ENCODE data around the gene PPCS. TPM values are rescaled to one million over a fixed set of nuclear protein-coding genes. Genes with fewer than 3 reads are reported as not detected.
A peak's percentile ranks its signal among the peaks of the same experiment; 100 is the strongest.

Gene PPCS
- total RNA-seq, 4 donors from 2014 or later = 51.7 to 94.9 (median 84.7) TPM

DNA sequence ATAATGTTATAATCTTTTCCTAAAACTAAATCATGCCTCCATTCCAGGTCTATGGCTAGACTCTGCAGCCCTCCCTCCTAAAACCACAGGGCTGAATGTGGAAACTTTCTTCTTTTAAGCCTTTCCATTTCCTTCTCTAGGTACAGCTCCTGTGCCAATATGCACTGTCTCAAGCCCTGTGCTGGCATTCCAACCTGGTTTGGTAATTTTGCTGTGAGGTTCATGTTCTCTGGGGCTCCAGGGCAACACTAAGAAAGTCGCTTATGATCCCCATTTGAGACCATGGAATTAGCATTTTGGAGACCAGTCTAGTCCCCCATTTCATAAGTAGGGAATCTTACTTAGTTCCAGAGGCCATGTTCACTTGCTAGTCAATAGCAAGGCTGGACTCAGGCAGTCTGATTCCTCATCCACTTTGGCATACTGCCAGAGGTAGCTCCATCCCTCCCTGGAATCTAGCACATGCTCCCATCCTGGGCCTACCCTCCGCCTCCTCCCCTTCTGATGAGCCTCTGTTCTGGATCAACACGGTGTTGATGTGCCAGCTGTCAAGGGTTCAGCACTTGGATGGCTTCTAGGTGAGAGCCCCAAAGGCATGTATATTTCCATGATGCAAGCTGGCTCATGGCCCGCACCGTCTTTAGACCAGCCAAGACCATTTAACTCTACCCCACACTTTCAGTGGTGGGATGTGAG is 37.1 kb upstream of the PPCS start:
- TF ChIP-seq EP300 (IDR thresholded peaks at IDR 0.05) (no peak), POLR2AphosphoS5 (IDR thresholded peaks at IDR 0.05) (peak; percentile 71), POLR2A (IDR thresholded peaks at IDR 0.05) (no peak)
- TF ChIP-seq, protein P1, sequence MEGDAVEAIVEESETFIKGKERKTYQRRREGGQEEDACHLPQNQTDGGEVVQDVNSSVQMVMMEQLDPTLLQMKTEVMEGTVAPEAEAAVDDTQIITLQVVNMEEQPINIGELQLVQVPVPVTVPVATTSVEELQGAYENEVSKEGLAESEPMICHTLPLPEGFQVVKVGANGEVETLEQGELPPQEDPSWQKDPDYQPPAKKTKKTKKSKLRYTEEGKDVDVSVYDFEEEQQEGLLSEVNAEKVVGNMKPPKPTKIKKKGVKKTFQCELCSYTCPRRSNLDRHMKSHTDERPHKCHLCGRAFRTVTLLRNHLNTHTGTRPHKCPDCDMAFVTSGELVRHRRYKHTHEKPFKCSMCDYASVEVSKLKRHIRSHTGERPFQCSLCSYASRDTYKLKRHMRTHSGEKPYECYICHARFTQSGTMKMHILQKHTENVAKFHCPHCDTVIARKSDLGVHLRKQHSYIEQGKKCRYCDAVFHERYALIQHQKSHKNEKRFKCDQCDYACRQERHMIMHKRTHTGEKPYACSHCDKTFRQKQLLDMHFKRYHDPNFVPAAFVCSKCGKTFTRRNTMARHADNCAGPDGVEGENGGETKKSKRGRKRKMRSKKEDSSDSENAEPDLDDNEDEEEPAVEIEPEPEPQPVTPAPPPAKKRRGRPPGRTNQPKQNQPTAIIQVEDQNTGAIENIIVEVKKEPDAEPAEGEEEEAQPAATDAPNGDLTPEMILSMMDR (IDR thresholded peaks at IDR 0.05) = no peak
- WGBS, 2 donors (ENCODE audit: low coverage in 1 of 2) = 39 to 50% methylated on average over 1 to 3 of the region's 5 CpGs
- ATAC-seq = peak; percentile 80
- Histone ChIP-seq H3K27me3 (no peaks in the 10 kb centered on the region), H3K4me3 (no peak overlapping the region), H3K27ac (peak overlapping the region in 3 of 4 donors; percentile 18 to 80 (median 64)), H3K4me1 (peaks cover 2 to 42% (median 11%) of the 10 kb centered on the region in 3 donors), H3K9me3 (no peaks in the 10 kb centered on the region), H3K36me3 (peaks cover 0 to 8% of the 10 kb centered on the region in 2 donors)

DNA sequence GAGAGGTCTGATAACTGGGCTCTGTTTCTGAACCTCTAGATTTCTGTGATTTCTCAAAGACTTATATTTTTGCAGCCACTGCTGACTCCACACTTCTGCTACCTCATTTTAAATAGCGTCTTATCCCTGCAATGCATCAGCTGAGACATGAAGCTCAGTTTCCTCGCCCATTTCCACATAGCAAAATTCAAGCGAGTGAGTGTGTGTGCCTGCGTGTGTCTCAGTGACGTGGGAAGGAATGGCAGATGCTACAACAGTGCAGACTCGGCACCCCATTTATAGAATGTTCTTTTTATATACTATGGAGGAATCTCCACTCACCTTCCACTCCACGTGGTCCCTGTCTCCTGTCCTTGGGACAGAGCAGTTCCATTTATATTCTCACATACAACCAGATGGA is 36.2 kb upstream of the PPCS start:
- Histone ChIP-seq H3K4me1 (peaks cover 2 to 42% (median 11%) of the 10 kb centered on the region in 3 donors), H3K27me3 (no peaks in the 10 kb centered on the region), H3K9me3 (no peaks in the 10 kb centered on the region), H3K4me3 (no peak overlapping the region), H3K27ac (peak overlapping the region in 3 of 4 donors; percentile 18 to 80 (median 64)), H3K36me3 (no peaks in the 10 kb centered on the region)
- 28 to 57% methylated on average over 7 of the region's 7 CpGs for WGBS, 2 donors (ENCODE audit: low coverage in 1 of 2)
- peak; percentile 18 for ATAC-seq
- TF ChIP-seq POLR2A (IDR thresholded peaks at IDR 0.05) = no peak
- no peak for TF ChIP-seq POLR2AphosphoS5 (IDR thresholded peaks at IDR 0.05)
- no peak for TF ChIP-seq EP300 (IDR thresholded peaks at IDR 0.05)
- TF ChIP-seq, protein P1 (IDR thresholded peaks at IDR 0.05) = no peak

DNA sequence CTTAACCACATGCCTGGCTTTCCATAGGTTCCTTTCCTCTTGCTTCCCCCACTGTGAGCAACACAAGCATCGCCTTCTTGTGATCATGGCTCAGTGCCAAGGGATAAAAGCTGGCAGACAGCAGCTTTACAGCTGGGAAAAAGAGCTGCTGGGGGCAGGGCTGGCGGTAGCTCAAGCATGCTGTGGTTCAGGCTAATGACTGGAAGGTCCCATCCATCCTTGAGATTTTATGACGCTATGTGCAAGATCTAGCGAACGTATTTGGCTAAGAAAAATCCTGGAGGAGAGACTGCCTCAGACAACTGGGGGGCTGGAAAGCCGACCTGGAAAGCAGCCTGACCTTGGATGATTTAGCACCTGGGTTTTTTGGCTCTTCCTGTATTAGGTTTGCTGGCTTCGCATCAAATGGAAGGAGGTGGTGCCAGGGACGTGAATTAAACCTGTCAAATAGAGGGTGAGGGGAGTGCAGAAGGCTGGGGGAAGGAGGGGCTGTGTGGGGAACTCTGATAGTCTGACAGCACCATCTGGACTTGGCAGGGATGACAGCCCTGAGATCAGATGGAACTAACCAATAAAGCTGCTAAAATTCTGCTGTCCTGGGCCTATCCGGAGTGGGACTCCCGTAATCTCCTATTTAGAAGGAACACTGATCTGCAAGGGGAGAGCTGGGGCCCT is 35.3 kb upstream of the PPCS start:
- TF ChIP-seq POLR2A (IDR thresholded peaks at IDR 0.05) (no peak), EP300 (IDR thresholded peaks at IDR 0.05) (no peak), POLR2AphosphoS5 (IDR thresholded peaks at IDR 0.05) (peak; percentile 85)
- peaks cover 2 to 42% (median 11%) of the 10 kb centered on the region in 3 donors for H3K4me1 ChIP-seq
- H3K27me3 ChIP-seq = no peaks in the 10 kb centered on the region
- WGBS, 2 donors (ENCODE audit: low coverage in 1 of 2) = 0 to 16% methylated on average over 3 of the region's 10 CpGs
- peak overlapping the region in 3 of 4 donors; percentile 37 to 80 (median 64) for H3K27ac ChIP-seq
- no peaks in the 10 kb centered on the region for H3K9me3 ChIP-seq
- peak; percentile 50 for ATAC-seq
- no peak overlapping the region for H3K4me3 ChIP-seq
- no peaks in the 10 kb centered on the region for H3K36me3 ChIP-seq

DNA sequence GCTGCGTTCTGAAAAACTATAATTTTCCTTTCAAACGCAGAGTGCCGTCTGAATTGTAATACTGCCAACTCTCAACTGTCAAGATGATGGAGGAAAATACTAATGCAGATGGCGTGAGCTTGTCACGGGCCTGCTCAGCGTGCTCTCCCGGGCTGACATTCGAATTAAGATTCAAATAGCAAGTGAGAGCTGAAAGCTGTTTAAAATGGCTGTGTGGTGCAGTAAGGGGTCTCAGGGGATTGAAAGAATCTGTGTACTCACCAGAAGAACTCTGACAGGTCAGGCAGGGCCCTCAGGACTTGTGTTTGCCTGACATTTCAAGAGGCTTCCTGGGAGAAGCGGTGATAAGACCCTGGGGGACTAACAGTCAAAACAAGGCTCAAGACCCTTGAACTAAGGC is 33.6 kb upstream of the PPCS start:
- no peak for ATAC-seq
- Histone ChIP-seq H3K36me3 (no peaks in the 10 kb centered on the region), H3K9me3 (no peaks in the 10 kb centered on the region), H3K4me1 (peaks cover 2 to 42% (median 11%) of the 10 kb centered on the region in 3 donors), H3K4me3 (no peak overlapping the region), H3K27me3 (no peaks in the 10 kb centered on the region), H3K27ac (no peak overlapping the region)
- TF ChIP-seq POLR2AphosphoS5 (IDR thresholded peaks at IDR 0.05) (no peak), POLR2A (IDR thresholded peaks at IDR 0.05) (no peak), EP300 (IDR thresholded peaks at IDR 0.05) (no peak)
- TF ChIP-seq, protein P1 (IDR thresholded peaks at IDR 0.05) = no peak
- WGBS, 2 donors (ENCODE audit: low coverage in 1 of 2) = 27 to 28% methylated on average over 7 to 8 of the region's 9 CpGs

DNA sequence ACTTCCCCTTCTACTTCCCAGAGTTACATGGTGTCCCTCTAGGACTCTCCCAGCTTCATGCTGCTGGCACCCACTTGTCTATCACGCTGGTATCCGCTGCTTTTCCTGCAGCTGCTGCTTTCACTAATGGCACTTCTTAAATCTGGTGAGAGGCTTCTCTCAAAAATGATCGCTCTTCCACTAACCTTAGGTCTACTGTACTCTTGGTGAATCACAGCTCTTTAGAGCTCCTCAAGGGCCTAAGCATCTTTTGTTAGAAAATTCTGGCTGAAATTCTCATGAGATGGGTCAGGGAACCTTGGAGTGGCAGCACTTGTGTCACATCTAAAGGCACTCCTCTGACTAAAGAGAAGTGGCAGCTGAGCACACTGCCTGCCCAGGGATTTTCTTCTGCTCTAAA is 32.7 kb upstream of the PPCS start:
- ATAC-seq = no peak
- no peak overlapping the region for H3K4me3 ChIP-seq
- WGBS, 2 donors (ENCODE audit: low coverage in 1 of 2) = 77 to 90% methylated on average over 3 of the region's 3 CpGs
- no peaks in the 10 kb centered on the region for H3K27me3 ChIP-seq
- H3K27ac ChIP-seq = no peak overlapping the region
- TF ChIP-seq POLR2A (IDR thresholded peaks at IDR 0.05) (no peak), POLR2AphosphoS5 (IDR thresholded peaks at IDR 0.05) (no peak), EP300 (IDR thresholded peaks at IDR 0.05) (no peak)
- TF ChIP-seq, protein P1 (IDR thresholded peaks at IDR 0.05) = no peak
- peaks cover 2 to 42% (median 11%) of the 10 kb centered on the region in 3 donors for H3K4me1 ChIP-seq
- H3K9me3 ChIP-seq = no peaks in the 10 kb centered on the region
- H3K36me3 ChIP-seq = no peaks in the 10 kb centered on the region

Measured in gastroesophageal sphincter (tissue), 4 donors.